Mucosa of descending colon (tissue), 3 donors: ENCODE data around the gene CARD11. TPM values are rescaled to one million over a fixed set of nuclear protein-coding genes. Genes with fewer than 3 reads are reported as not detected.

Experiments
- ATAC-seq: fragments of 200-7000 bp; cut with Tn5 transposase; one replicate; pipeline ENCODE4 v1.9.1; 2020; ENCODE audit warnings: mild to moderate bottlenecking, moderate library complexity
- DNase-seq, 3 donors: peaks; one replicate each; pipeline ENCODE4 v3.0.0-alpha.2; 2020
- H3K36me3 ChIP-seq: fragments of 200-600 bp; one replicate; pipeline ENCODE4 v1.8.0; 2021; ENCODE audit warnings: low read depth, mild to moderate bottlenecking
- H3K4me1 ChIP-seq: fragments of 200-600 bp; one replicate; pipeline ENCODE4 v1.8.0; 2021; ENCODE audit warnings: low read depth, mild to moderate bottlenecking
- H3K4me3 ChIP-seq: fragments of 200-600 bp; one replicate; pipeline ENCODE4 v1.8.0; 2021; ENCODE audit warnings: mild to moderate bottlenecking
- H3K9me3 ChIP-seq: fragments of 200-600 bp; one replicate; pipeline ENCODE4 v1.8.0; 2021; ENCODE audit warnings: mild to moderate bottlenecking
- CTCF ChIP-seq: fragments of 200-600 bp; IDR thresholded peaks from one replicate; pipeline ENCODE4 v1.8.0; 2022; ENCODE audit warnings: antibody characterized with exemption, mild to moderate bottlenecking
- intact Hi-C, 2 donors: fragments of 100-400 bp; cut with DNase I in 1 of 2; cut with micrococcal nuclease in 1 of 2; formaldehyde crosslinking; loops; one replicate each; pipeline versions ENCODE4 v1.11.0 to v1.11.1; 2022; cut with DNase I, micrococcal nuclease
- total RNA-seq, 3 donors: library from RNA; stranded (reverse); fragmentation: NEBNext Ultra II Directional in 2 of 3; extraction: Animal tissue kit (Norgen Biotek cat#: 25700) in 2 of 3; gene quantifications; one replicate each; pipeline versions ENCODE4 v1.2.1 to v1.2.4, GENCODE V29; 2021 to 2023
- donor health status: DM: no; HTN: no; CAD: no; lungs with moderate emphysema.
- donor health status: DM: no; HTN: no; CAD: no.
- donor health status: DM: no; HTN: yes; CAD: no.

The CARD11 gene
- total RNA-seq, 3 donors from 2014 or later, result 1.6 to 3.2 (median 3.2) TPM

- no peak for DNase-seq
- ATAC-seq, result no peak
- intact Hi-C loops, result no loop called here
- H3K9me3 ChIP-seq, result peaks cover 10% of the 10 kb centered on the region
- H3K4me1 ChIP-seq, result no peaks in the 10 kb centered on the region
- no peaks in the 10 kb centered on the region for H3K36me3 ChIP-seq
- no peak for TF ChIP-seq CTCF
- no peak overlapping the region for H3K4me3 ChIP-seq
These were observed 76.4 kb downstream of the CARD11 start for GRCh38 chr7:2967253-2967652.

DNA sequence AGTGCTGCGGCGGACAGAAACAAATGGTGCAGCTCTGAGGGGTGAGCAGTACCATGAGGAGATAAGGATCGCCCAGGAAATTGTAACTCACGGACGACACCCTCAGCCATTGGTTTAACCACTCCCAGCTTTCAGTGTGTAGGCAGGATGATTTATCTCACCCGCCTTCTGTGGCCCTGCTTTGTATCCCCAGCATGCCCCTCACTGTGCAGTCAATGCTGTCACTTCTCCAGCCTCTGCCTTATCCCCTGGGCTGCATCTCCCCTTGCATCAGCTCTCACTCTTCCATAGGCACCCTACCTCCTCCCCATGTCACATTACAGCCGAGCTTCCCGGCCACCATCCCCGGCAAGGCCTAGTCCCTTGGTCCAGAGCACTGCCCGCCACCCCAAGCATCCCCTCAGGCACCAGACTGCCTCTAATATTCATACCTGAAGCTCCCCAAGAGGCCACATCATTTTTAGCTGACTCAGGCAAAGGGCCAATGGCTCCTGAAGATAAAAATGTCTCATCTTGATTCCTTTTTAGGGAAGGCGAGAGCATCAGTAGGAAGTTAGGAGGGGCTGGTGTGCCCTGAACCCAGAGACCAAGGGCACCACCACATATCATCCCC lies 77.1 kb downstream of the CARD11 start:
- peaks cover 10% of the 10 kb centered on the region for H3K9me3 ChIP-seq
- no peak for TF ChIP-seq CTCF
- H3K36me3 ChIP-seq, result no peaks in the 10 kb centered on the region
- H3K4me3 ChIP-seq, result no peak overlapping the region
- intact Hi-C loops, result no loop called here
- DNase-seq (no peak), ATAC-seq (no peak)
- H3K4me1 ChIP-seq, result no peaks in the 10 kb centered on the region

DNA sequence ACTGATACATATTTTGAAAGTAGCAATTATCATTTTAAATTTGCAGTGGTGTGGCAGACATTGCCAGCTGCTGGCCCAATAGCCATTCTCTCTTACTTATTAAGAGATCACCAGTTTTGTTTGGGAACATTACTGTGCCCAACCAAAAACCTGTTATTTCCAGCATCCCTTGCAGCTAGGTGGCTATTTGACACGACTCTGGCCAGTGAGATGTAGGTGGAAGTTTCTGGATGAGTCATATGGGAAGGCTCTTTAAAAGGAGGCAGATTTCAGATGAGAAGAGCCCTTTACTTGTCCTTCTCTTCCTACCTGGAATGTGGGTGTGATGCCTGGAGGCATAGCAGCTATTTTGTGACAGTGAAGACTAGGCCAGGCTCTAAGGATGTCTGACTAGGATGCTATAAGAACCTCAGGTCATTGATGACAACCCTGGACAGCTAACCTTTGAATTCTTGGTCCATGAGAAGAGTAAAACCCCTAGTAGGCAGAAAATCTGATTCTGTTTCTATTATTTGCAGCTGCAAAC lies 77.9 kb downstream of the CARD11 start:
- Histone ChIP-seq H3K9me3 (peaks cover 10% of the 10 kb centered on the region), H3K4me3 (no peak overlapping the region), H3K4me1 (no peaks in the 10 kb centered on the region), H3K36me3 (no peaks in the 10 kb centered on the region)
- DNase-seq (no peak), ATAC-seq (no peak)
- intact Hi-C loops, result no loop called here
- no peak for TF ChIP-seq CTCF

DNA sequence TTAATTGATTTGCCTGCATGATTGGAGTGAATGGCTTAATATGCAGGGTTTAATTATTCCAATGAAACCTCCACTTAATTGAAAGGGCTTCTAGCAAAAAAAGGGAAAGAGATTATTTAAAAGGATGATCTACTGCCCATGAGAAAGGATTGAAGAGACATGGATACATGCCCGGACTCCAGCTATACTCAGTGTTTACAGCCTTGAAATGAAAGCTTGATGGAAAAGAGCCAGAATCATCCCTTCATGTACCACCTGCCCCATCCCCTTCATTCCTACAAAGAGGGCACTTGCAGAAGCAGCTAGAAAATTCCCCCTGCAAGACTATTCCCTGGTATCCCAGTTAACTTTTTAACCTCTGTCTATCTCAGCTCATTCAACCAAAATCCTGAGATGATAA lies 78.4 kb downstream of the CARD11 start:
- Histone ChIP-seq H3K4me1 (no peaks in the 10 kb centered on the region), H3K9me3 (peaks cover 10% of the 10 kb centered on the region), H3K4me3 (no peak overlapping the region), H3K36me3 (no peaks in the 10 kb centered on the region)
- no peak for TF ChIP-seq CTCF
- no peak for DNase-seq
- ATAC-seq, result no peak
- intact Hi-C loops, result no loop called here

GRCh38 chr7:2964208-2964607 lies 79.5 kb downstream of the CARD11 start:
- no peak for TF ChIP-seq CTCF
- Histone ChIP-seq H3K4me3 (no peak overlapping the region), H3K4me1 (no peaks in the 10 kb centered on the region), H3K36me3 (no peaks in the 10 kb centered on the region), H3K9me3 (peaks cover 10% of the 10 kb centered on the region)
- intact Hi-C loops, result no loop called here
- DNase-seq, result no peak
- no peak for ATAC-seq

DNA sequence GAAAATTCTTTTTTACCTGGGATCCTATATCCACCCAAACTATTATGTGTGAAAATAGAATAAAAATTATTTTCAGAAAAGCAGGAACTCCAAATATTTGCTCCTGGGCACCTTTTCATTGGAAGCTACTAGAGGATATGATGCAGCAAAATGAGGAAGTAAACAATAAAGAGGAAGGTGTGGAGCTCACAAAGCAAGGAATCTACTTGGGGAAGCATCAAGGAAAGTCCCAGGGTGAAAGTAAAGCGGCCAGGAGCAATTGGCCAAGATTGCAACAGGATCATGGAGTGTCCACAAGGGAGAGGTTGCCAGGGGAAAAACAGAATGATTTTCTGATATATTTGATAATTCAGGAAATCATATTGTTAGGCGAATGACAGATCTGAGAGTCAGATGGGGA lies 80.8 kb downstream of the CARD11 start:
- Histone ChIP-seq H3K4me1 (no peaks in the 10 kb centered on the region), H3K9me3 (peaks cover 10% of the 10 kb centered on the region), H3K36me3 (no peaks in the 10 kb centered on the region), H3K4me3 (no peak overlapping the region)
- no peak for ATAC-seq
- intact Hi-C loops, result no loop called here
- DNase-seq, result no peak
- no peak for TF ChIP-seq CTCF
